Frontal cortex (tissue), 4 donors: Measurements from ENCODE around the gene AGAP1. TPM values are rescaled to one million over a fixed set of nuclear protein-coding genes. Genes with fewer than 3 reads are reported as not detected.
"Not testable (repeated sequence)": the region's sequence is repeated elsewhere in the genome, so short reads cannot be mapped to it uniquely, and the experiment has no call there.

Experiments
- DNase-seq, 2 donors: peaks; one replicate each; pipeline ENCODE4 v3.0.0; 2012; ENCODE audit warnings: low spot score in 2 of 2
- FAIRE-seq: peaks from 2 replicates; lab custom pipeline; 2012; peaks lifted over from hg19 to GRCh38; lab: Jason Lieb, UNC
- total RNA-seq: library from RNA; depleted of rRNA; stranded (reverse); fragments of >200 nt; gene quantifications from one replicate; pipeline ENCODE4 v1.2.3, GENCODE V29; 2014
- donor health status: control.
- donor health status: control.
- donor health status: control.

AGAP1 gene
- total RNA-seq, 1 donor from 2014 or later, result 27.3 TPM

DNA sequence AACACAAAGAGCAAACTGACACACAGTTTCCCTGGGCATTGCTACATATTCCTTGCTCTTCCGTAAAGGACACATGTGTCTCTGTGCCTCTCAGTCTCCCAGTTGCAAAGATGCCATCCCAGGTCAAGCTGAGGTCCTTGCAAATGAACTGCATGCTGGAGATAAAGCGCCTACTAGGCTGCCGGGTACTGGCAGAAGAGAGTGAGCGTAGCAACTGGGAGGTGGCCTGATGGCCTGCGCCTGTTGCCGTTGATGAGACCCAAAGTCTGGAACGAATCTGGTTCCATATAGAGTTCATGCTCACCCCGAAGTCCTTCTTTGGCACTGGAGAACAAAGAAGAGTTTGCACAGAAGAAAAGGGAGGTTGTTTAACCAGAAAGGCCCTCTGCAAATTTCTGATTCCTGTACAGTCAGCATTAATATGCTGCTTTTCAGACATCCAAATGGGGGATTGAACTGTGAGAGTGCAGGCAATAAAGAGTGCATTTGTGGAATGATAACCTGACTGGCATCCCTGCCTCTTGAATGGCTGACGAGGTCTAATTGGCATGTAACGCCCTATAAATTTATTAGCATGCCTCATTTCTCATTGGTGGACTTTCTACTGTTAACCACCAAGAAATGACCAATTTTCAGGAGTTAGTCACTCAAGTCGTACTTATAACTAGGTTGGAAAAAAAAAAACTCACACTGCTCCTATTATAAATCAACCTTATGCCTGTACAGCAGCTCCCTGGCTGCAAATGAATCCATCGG, 595.6 kb downstream of the AGAP1 start:
- DNase-seq (no peak), FAIRE-seq (no peak)

- DNase-seq (no peak), FAIRE-seq (no peak)
Observed at GRCh38 chr2:236090027-236090382, 596.2 kb downstream of the AGAP1 start.

DNA sequence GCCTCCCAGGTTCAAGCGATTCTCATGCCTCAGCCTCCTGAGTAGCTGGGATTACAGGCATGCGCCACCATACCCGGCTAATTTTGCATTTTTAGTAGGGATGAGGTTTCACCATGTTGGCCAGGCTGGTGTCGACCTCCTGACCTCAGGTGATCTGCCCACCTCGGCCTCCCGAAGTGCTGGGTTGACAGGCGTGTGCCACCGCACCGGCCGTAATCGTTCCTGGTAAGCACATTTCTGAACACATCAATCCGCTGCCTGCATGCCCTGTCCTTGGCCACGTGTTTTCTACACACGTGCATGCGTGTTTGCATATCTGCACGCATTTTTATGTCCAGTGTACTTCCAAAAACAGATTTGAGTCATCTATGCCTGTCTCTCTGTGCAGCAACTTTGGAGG, 597.0 kb downstream of the AGAP1 start:
- not testable (repeated sequence) for DNase-seq, FAIRE-seq

DNA sequence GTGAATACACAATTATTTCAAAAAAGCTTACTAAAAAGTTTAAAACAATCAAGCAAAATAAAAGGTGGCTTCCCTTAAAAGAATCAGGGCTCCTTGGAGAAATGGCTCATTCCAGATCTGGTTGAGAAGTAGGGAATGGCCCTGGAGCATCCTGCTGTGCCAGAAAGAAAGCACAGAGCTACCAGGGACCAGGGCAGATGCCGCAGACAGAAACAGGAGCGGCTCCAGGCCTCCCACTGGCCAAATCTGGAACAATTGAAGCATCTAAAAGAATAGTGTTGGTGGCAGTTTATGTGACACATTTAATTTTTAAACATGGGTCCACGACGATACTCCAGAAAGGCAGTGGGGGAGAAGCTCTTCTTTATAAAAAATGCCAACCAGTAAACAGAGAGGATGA, 598.9 kb downstream of the AGAP1 start:
- DNase-seq, result no peak
- FAIRE-seq, result no peak

GRCh38 chr2:236093134-236093533, 599.3 kb downstream of the AGAP1 start:
- no peak for DNase-seq
- FAIRE-seq, result no peak

- FAIRE-seq (no peak), DNase-seq (no peak)
Observed at GRCh38 chr2:236095504-236095903, 601.7 kb downstream of the AGAP1 start.

GRCh38 chr2:236101311-236101950, 607.6 kb downstream of the AGAP1 start:
- FAIRE-seq (no peak), DNase-seq (no peak)

DNA sequence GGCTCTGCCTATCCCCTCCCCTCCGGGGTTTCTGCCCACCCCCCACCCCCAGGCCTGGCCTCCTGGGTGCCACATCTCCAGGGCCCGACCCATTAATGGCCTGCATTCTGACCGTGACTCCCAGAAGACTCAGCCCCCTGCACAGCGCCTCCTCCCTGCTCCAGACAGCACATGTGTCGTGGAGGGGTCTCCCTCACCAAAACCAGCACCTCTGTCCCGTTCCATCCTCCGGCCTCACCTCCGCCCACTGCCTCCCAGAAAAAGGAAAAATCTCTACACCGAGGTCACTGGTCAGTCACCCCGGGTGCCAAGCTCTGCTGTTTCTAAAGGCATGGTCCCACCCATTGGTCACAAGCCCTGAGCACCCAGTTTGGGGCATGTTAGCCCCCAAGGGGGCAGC, 609.1 kb downstream of the AGAP1 start:
- no peak for FAIRE-seq
- no peak for DNase-seq

- DNase-seq, result no peak
- FAIRE-seq, result no peak
Observed at GRCh38 chr2:236103981-236104380, 610.1 kb downstream of the AGAP1 start.

- DNase-seq (no peak), FAIRE-seq (no peak)
Observed at GRCh38 chr2:236105955-236106607, 612.2 kb downstream of the AGAP1 start.

DNA sequence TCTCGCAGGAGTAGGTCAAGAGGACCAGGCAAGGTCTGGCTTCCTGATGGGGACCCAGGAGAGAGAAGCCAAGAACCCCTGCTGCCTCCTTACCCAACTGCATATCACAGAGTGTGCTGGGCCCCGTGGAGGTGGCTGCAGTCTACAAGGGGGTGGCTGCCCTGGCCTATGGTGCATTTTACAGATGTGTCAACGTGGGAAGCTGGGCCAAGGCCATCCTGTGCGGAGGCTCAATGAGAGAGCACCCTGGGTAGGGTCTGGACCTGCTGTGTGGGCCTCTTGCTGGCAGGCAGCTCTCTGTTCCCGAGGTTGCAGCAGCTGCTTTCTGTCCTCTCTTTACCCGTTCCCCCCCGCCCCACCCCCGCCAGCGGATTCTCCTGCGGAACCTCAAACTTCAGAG, 612.9 kb downstream of the AGAP1 start:
- no peak for FAIRE-seq

GRCh38 chr2:236107536-236107935, 613.7 kb downstream of the AGAP1 start:
- FAIRE-seq (no peak), DNase-seq (no peak)

More for the DNA sequence above, 612.9 kb downstream of the AGAP1 start:
- DNase-seq, result no peak

GRCh38 chr2:236107942-236108625, 614.2 kb downstream of the AGAP1 start:
- no peak for DNase-seq
- no peak for FAIRE-seq

DNA sequence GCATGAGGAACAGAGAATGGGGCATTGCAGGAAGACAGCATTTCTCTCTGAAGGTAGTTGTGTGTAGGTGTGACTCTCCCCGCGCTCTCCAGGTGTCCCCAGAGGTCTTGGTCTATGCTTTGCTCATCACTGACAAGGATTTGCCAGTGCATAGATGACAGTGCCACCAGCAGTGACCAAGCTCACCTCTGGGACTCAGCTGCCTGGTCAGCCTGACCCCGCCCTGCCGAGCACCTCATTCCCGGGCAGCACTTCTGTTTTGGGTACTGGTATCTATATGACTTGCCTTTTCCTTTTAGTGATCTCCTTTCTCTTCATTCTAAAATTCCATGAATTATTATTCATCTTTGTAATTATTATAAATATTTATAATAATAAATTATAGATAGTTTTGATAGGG, 615.2 kb downstream of the AGAP1 start:
- DNase-seq (no peak), FAIRE-seq (no peak)

DNA sequence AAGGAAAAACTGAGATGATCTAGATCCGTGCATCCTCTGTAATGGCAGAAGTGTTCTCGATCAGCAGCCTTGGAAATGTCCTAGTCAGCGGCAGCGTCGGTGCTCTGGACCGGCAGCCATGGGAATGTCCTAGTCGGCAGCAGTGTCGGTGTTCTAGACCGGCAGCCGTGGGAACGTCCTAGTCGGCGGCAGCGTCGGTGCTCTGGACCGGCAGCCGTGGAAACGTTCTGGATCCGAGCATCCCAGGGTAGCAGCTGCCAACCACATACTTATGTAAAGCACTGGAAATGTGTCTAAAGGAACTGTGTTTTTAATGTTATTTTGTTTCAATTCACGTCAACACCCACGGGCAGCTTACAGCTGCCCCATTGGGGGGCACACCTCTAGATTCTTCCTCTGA, 615.6 kb downstream of the AGAP1 start:
- DNase-seq (no peak), FAIRE-seq (no peak)

- FAIRE-seq, result no peak
- no peak for DNase-seq
Observed at GRCh38 chr2:236112466-236112865, 618.6 kb downstream of the AGAP1 start.

DNA sequence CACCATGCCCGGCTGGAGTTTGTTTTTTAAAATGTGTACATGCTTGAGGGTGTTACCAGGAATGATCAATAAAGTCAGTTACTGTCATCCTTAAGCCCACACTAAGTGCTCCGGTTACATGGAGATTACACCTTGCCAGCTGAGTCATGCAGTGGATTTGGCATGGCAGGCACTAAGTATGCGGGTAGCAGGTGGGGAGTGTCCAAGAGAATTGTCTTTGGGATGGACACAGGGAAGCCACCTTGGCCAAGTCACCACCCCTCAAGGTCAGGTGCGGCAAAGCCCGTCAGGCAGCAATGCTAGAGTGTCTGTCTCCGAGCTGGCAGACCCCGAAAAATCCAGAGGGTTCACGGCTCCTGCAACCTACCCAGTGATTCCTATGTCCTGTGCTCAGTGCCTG, 619.6 kb downstream of the AGAP1 start:
- DNase-seq (no peak), FAIRE-seq (no peak)

- no peak for FAIRE-seq
- no peak for DNase-seq
Observed at GRCh38 chr2:236113948-236114347, 620.1 kb downstream of the AGAP1 start.

DNA sequence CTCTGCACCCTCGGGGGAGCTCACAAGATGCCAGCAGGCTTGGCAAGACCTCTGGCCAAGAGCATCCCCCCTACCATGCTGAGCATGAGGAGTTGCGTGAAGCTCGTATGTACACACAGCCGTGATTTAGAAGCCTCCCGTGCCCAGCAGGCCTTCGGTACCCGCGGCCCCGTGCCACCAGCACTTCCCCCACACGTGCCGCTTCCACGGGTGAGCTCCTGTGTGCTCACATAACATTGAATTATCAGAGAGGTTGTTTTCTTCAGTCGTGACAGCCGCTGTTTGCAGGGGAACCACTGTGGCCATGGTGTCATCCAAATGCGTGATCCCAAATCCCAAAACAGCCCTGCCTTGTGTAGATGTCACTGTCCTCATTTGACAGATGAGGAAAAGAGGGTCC, 621.1 kb downstream of the AGAP1 start:
- DNase-seq (no peak), FAIRE-seq (no peak)

DNA sequence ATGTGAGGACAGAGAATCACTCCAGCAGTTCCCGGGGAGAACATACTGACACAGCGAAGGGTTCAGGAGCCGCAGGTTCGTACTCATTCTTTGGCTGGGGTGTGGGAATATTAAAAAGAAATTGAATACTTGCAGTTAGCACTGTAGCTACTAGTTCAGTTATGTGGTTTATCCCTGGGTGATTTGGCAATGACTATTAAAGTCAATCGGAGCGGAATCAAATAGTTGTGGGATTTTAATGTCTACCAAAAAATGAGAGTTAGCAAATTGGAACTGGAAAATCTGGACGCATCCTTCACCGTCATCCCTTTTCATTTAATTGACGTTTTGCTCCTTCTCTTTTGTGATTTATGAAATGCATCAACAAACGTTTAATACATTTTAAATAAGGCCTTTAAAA, 623.6 kb downstream of the AGAP1 start:
- no peak for DNase-seq
- no peak for FAIRE-seq

DNA sequence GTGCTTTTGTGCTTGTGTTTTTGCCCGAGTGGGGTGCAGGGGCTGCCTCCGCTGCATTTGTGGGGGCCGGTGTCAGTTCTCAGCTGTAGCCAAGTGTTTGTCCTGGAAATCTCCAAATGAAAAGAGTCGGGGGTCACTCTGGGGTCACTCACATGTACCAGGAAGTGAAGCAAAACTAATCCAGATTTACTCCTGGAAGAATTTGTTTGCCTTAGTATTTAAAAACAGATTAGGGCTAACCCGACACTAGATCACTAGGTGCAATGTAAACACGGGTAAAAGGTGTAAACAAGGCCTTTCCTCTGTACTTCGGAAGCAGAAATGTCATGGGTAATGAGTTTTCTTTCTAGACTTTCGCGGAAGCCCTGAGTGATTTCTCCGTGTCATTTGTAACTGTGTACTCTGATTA, 624.0 kb downstream of the AGAP1 start:
- FAIRE-seq, result no peak
- no peak for DNase-seq
